NCI-H460 (cell line): Measurements from ENCODE around the gene ITGB8. TPM values are rescaled to one million over a fixed set of nuclear protein-coding genes. Genes with fewer than 3 reads are reported as not detected.
"Not testable (repeated sequence)": the region's sequence is repeated elsewhere in the genome, so short reads cannot be mapped to it uniquely, and the experiment has no call there.

Experiments
- DNase-seq: peaks from one replicate; pipeline ENCODE4 v3.0.0-alpha.2; 2016; ENCODE audit warnings: low read depth; ENCODE audit errors: extremely low read depth
- total RNA-seq: library from RNA; depleted of rRNA; stranded (reverse); fragments of >200 nt; shearing (Covaris generic); gene quantifications from 2 replicates; pipeline ENCODE4 v1.2.3, GENCODE V29; 2014

The ITGB8 gene
- total RNA-seq, 1 experiment from 2014 or later = 18.5 TPM

GRCh38 chr7:20364571-20365196, 34.0 kb downstream of the ITGB8 start:
- DNase-seq = no peak

GRCh38 chr7:20365486-20365885, 34.8 kb downstream of the ITGB8 start:
- no peak for DNase-seq

DNA sequence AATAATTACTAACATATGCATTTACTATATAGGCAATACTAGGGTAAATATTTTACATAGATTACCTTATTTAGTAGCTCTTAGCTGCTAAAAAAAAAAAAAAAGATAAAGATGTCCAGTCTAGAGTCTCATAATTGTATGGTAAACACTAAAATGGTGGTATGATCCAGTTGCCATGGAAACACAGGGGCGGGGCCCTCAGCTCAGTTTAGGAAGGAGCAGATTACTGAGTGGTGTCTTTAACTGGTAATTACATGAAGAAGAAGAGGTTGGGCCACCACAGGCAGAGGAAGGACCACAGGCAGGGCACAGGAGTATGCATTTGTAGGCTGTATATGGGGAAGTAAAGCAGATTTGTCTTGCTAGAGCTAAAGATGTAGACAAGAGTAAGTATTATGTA, 43.7 kb downstream of the ITGB8 start:
- DNase-seq = no peak

GRCh38 chr7:20376796-20377195, 46.1 kb downstream of the ITGB8 start:
- no peak for DNase-seq

- DNase-seq = no peak
Measured at GRCh38 chr7:20381406-20382034, 50.8 kb downstream of the ITGB8 start.

DNA sequence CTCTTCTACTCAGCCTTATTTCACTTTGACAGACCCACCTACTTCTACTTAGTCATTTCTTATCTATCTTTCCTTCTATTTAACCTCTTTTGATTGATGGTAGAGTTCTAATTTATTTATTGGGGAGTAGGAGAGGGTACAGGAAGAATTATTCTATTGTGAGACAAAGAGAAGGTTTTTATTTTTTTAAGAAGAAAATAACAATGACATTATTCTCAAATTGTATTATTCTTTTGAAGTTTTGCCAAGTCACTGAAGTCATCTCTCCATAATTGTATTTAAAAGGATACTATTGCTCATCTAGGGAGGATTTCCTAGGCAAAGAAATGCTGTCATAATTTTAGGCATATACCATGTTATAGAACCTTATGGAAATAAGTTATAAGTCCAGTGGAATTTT, 52.7 kb downstream of the ITGB8 start:
- DNase-seq = no peak

DNA sequence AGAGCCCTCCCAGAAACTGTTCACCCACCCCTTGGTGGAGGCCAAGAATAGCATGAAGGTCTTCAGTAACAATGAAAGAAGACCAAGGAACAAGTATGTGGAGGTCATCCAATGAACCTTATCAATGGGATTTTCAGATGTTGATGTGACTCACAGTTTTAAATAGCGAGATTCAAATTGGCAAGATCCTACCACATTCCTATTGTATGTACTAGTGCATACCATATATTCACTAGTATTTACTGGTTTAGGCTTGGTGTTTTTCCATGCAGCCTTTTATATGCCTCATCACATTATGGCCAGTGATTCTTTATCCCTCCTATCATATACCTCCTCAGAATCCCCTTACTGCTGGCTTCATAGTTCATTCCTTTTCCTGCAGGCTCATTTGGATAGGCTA, 54.4 kb downstream of the ITGB8 start:
- no peak for DNase-seq

GRCh38 chr7:20388084-20388483, 57.4 kb downstream of the ITGB8 start:
- DNase-seq = no peak

DNA sequence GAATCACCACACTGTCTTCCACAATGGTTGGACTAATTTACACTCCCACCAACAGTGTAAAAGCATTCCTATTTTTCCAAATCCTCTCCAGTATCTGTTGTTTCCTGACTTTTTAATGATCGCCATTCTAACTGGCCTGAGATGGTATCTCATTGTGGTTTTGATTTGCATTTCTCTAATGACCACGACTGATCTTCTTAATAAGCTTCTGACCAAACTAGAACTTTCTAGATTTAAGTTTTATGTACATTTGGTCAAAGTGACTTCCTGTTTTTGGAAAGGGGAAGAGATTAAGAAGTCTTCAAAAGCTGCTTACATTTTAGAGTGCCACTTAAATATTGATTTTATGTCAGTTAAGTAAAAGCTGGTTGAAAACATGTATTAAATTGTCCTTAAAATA, 58.5 kb downstream of the ITGB8 start:
- not testable (repeated sequence) for DNase-seq

DNA sequence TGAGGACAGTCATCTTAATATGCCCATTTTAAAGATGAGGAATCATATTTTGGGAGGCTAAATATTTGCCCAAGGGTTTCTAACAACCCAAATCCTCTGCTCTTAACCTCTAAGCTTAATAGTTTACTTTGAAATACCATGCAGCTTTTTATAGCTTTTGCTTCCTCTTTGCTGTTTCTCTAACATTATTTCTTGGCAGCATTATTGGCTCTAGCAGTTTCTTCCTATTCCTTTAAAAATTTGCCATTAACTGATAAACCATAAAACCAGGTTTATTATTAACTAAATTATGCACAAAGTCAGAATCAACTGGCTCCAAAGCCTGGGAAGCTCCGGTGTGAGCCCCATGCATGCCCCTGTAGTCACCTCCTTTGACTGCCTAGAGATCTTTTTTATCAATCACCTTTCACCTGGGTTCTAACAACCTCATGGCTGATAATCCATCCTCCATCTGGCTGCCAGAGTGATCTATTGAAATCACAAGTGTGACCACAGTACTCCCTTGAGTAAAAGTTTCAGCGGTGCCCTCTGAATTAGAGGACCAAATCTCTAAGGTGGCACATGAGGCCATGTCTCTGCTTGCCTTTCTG, 62.4 kb downstream of the ITGB8 start:
- no peak for DNase-seq

- DNase-seq = no peak
Measured at GRCh38 chr7:20393616-20394015, 62.9 kb downstream of the ITGB8 start.

DNA sequence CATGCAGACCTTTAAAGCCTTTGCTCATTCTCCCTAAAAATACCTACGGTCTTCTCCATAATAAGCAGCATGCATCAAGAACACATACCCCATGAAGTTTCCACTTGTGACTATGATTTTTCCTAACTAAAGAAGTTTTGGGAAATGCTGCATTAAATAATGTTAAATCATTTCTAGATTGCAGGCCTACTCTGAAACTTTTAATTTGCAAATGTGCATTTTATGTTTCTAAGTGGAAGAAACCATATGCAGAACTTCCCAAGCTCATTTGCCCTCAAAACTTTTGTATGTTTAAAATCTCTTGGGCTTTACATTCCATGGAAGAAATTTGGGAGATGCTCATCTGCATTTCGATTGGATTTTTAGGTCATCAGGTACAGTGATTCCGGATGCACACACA, 63.6 kb downstream of the ITGB8 start:
- DNase-seq = no peak

GRCh38 chr7:20395104-20395503, 64.4 kb downstream of the ITGB8 start:
- peak; percentile 26 for DNase-seq

- no peak for DNase-seq
Measured at GRCh38 chr7:20395511-20395910, 64.8 kb downstream of the ITGB8 start.

- DNase-seq = no peak
Measured at GRCh38 chr7:20399521-20399920, 68.8 kb downstream of the ITGB8 start.

DNA sequence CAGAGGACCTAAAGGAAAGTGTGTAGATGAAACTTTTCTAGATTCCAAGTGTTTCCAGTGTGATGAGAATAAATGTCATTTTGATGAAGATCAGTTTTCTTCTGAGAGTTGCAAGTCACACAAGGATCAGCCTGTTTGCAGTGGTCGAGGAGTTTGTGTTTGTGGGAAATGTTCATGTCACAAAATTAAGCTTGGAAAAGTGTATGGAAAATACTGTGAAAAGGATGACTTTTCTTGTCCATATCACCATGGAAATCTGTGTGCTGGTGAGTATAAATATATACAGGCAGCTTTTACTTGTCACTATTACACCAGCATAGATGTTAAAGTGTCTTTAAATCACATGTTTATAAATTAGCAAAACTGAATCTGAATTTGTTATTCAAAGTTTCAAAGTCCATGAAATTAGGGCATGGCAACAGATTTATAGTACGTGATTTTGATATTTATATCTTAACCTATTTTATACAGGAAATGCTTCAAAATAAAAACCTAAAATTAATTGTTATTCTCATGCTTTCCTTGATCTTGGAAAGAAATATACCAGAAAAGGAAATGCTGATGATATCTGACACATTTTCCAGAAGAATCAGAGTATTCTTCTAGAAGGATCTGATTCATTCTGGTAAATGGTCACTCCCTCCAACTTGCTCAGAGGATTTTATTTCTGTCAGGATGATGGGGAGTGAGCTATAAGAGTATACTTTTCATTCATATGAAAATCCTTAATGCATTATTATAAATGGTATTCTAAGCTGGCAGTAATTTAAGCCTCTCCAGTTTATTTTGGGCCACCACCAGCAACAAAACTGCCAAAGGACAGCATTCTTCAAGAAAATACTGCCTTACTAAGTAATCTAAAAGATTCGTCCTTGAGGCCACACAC, 71.4 kb downstream of the ITGB8 start:
- no peak for DNase-seq

- no peak for DNase-seq
Measured at GRCh38 chr7:20402747-20403230, 72.1 kb downstream of the ITGB8 start.

GRCh38 chr7:20403331-20403730, 72.6 kb downstream of the ITGB8 start:
- DNase-seq = no peak

DNA sequence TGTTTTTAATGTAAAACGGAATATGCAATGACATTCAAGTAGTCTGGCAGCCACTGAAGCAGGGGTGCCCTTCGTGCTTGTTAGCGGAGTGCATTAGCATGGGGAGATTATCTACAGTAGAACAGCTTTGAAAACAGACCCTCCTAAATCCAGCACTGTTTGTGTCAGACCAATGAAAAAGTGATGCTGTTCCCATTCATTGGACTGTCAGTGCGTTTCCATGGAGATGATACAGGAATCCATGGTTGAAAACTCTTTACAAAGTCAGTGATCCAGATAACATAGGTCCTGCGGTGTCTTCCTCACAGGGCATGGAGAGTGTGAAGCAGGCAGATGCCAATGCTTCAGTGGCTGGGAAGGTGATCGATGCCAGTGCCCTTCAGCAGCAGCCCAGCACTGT, 73.6 kb downstream of the ITGB8 start:
- no peak for DNase-seq

- DNase-seq = peak; percentile 17
Measured at GRCh38 chr7:20407585-20408466, 77.1 kb downstream of the ITGB8 start.
